Astrocyte (in vitro differentiated cells and primary cell): ENCODE results near the gene PEMT. TPM values are rescaled to one million over a fixed set of nuclear protein-coding genes. Genes with fewer than 3 reads are reported as not detected.

Source experiments
- DNase-seq: peaks from one replicate; pipeline ENCODE4 v3.0.0-alpha.2; 2010; ENCODE audit warnings: low read depth
- FAIRE-seq: peaks from 2 replicates; lab custom pipeline; 2011; peaks lifted over from hg19 to GRCh38; lab: Jason Lieb, UNC
- H2AFZ ChIP-seq: 2 replicates; pipeline ENCODE4 v1.6.0; 2012; ENCODE audit warnings: low read depth, low read length, inconsistent platforms
- H3K27ac ChIP-seq: 2 replicates; pipeline ENCODE4 v1.5.1; 2011; ENCODE audit warnings: low read depth, low read length, inconsistent platforms
- H3K27me3 ChIP-seq: 2 replicates; pipeline ENCODE4 v1.6.0; 2011; ENCODE audit warnings: low read length, inconsistent platforms; ENCODE audit not compliant: insufficient read depth
- H3K36me3 ChIP-seq: 2 replicates; pipeline ENCODE4 v1.5.1; 2011; ENCODE audit warnings: low read length, inconsistent platforms; ENCODE audit not compliant: insufficient read depth
- H3K4me1 ChIP-seq: 2 replicates; pipeline ENCODE4 v1.5.1; 2011; ENCODE audit warnings: low read length, inconsistent platforms; ENCODE audit not compliant: insufficient read depth
- H3K4me2 ChIP-seq: 2 replicates; pipeline ENCODE4 v1.6.0; 2012; ENCODE audit warnings: low read length, inconsistent platforms
- H3K4me3 ChIP-seq: 2 replicates; pipeline ENCODE4 v1.5.1; 2011; ENCODE audit warnings: low read depth, mild to moderate bottlenecking, low read length, inconsistent platforms; ENCODE audit not compliant: insufficient read depth
- H3K79me2 ChIP-seq: 2 replicates; pipeline ENCODE4 v1.6.0; 2012; ENCODE audit warnings: mild to moderate bottlenecking, low read length, inconsistent platforms; ENCODE audit not compliant: insufficient read depth
- H3K9ac ChIP-seq: 2 replicates; pipeline ENCODE4 v1.6.0; 2012; ENCODE audit warnings: mild to moderate bottlenecking, low read length, inconsistent platforms
- H3K9me3 ChIP-seq: 2 replicates; pipeline ENCODE4 v1.5.1; 2012; ENCODE audit warnings: low read depth, mild to moderate bottlenecking, low read length, inconsistent platforms; ENCODE audit not compliant: insufficient read depth
- H4K20me1 ChIP-seq: 2 replicates; pipeline ENCODE4 v1.6.0; 2012; ENCODE audit warnings: low read length, inconsistent platforms; ENCODE audit not compliant: insufficient read depth
- H3K27ac Mint-ChIP-seq: one replicate; pipeline ENCODE4 v1.8.0; 2021; ENCODE audit warnings: mild to moderate bottlenecking, mixed read lengths; ENCODE audit not compliant: unreplicated experiment
- H3K27me3 Mint-ChIP-seq: one replicate; pipeline ENCODE4 v1.8.0; 2021; ENCODE audit warnings: low read depth, mixed read lengths; ENCODE audit not compliant: unreplicated experiment
- H3K36me3 Mint-ChIP-seq: one replicate; pipeline ENCODE4 v1.8.0; 2021; ENCODE audit warnings: low read depth, mixed read lengths; ENCODE audit not compliant: unreplicated experiment
- H3K4me1 Mint-ChIP-seq: one replicate; pipeline ENCODE4 v1.8.0; 2021; ENCODE audit warnings: low read depth, mixed read lengths; ENCODE audit not compliant: unreplicated experiment
- H3K4me3 Mint-ChIP-seq: one replicate; pipeline ENCODE4 v1.8.0; 2021; ENCODE audit warnings: mild to moderate bottlenecking, moderate library complexity, mixed read lengths; ENCODE audit not compliant: unreplicated experiment
- H3K9me3 Mint-ChIP-seq: one replicate; pipeline ENCODE4 v1.8.0; 2021; ENCODE audit warnings: mild to moderate bottlenecking, mixed read lengths; ENCODE audit not compliant: unreplicated experiment
- EZH2 ChIP-seq: IDR thresholded peaks from 2 replicates; pipeline ENCODE4 v1.6.1; 2012; ENCODE audit warnings: mild to moderate bottlenecking, low read length, inconsistent platforms; ENCODE audit not compliant: insufficient read depth
- total RNA-seq: library from RNA; stranded (reverse); gene quantifications from 2 replicates; pipeline ENCODE4 v1.2.1, GENCODE V29; 2021
- TF ChIP-seq, protein P1 (sequence below): IDR thresholded peaks from 2 replicates; pipeline ENCODE4 v1.5.1; 2011; ENCODE audit warnings: low read depth, mild to moderate bottlenecking, inconsistent platforms, low read length, moderate library complexity; ENCODE audit not compliant: insufficient read depth

Gene PEMT
- total RNA-seq, 1 donor from 2014 or later, result 19.5 TPM

DNA sequence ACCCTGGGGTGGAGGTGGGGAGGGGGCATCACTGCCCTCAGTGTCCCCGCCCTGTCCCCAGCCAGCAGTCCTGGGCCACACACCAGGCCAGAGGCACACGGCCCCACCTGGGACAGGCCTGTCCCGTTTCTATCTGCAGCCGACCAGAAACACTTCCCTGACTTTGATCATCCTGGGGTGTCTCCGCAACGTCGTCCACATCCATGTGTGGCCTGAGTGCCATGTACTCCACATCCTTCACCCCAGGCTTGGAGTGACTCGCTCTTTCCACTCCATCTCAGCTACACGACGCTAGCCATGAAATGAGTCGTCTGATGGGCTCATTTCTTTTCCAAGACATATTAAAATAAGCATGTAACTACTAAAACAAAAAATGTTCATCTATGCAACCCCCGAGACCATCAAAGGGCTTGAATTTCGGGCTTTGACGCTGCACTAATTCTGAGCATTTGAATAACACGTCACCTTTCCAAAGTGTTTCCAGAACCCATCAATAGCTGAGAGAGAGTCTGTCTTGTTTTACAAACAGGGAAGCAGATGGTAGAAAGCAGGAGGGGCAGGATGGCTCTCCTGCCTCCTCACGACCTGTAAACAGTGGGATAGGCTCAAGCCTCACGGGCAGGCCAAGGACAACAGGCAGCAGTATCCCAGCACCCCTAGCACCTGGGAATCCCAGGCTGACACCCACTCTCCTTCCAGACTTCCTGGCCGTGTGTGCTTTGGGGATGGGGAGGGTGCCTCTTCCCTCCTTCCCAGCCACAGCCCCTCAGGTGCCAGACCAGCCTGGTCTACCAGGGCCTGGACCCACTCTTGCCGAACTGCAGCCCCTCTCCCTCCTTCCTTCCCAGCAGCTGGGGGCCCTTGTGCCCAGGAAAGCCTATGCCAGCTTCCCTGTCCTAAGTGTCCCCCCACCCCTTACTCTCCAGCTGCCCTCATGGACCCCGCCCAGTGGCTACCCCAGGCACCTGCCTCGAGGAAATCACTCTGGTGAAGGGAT lies 75.3 kb downstream of the PEMT start:
- Mint-ChIP-seq H3K27ac (peak overlapping the region; percentile 42), H3K4me1 (peaks cover 21% of the 10 kb centered on the region), H3K27me3 (peaks cover 21% of the 10 kb centered on the region), H3K9me3 (no peaks in the 10 kb centered on the region), H3K4me3 (no peak overlapping the region), H3K36me3 (peaks cover 3% of the 10 kb centered on the region)
- H4K20me1 ChIP-seq, result peaks cover 52% of the 10 kb centered on the region
- H3K4me3 ChIP-seq, result no peak overlapping the region
- no peak for FAIRE-seq
- H3K4me2 ChIP-seq, result peak overlapping the region; percentile 43
- TF ChIP-seq, protein P1, sequence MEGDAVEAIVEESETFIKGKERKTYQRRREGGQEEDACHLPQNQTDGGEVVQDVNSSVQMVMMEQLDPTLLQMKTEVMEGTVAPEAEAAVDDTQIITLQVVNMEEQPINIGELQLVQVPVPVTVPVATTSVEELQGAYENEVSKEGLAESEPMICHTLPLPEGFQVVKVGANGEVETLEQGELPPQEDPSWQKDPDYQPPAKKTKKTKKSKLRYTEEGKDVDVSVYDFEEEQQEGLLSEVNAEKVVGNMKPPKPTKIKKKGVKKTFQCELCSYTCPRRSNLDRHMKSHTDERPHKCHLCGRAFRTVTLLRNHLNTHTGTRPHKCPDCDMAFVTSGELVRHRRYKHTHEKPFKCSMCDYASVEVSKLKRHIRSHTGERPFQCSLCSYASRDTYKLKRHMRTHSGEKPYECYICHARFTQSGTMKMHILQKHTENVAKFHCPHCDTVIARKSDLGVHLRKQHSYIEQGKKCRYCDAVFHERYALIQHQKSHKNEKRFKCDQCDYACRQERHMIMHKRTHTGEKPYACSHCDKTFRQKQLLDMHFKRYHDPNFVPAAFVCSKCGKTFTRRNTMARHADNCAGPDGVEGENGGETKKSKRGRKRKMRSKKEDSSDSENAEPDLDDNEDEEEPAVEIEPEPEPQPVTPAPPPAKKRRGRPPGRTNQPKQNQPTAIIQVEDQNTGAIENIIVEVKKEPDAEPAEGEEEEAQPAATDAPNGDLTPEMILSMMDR, result no peak
- no peak for TF ChIP-seq EZH2
- H3K27ac ChIP-seq, result peak overlapping the region; percentile 76
- peaks cover 29% of the 10 kb centered on the region for H3K4me1 ChIP-seq
- no peak overlapping the region for H2AFZ ChIP-seq
- H3K36me3 ChIP-seq, result no peaks in the 10 kb centered on the region
- no peaks in the 10 kb centered on the region for H3K79me2 ChIP-seq
- H3K9me3 ChIP-seq, result no peaks in the 10 kb centered on the region
- no peaks in the 10 kb centered on the region for H3K27me3 ChIP-seq
- DNase-seq, result peak; percentile 79
- peak overlapping the region; percentile 38 for H3K9ac ChIP-seq

DNA sequence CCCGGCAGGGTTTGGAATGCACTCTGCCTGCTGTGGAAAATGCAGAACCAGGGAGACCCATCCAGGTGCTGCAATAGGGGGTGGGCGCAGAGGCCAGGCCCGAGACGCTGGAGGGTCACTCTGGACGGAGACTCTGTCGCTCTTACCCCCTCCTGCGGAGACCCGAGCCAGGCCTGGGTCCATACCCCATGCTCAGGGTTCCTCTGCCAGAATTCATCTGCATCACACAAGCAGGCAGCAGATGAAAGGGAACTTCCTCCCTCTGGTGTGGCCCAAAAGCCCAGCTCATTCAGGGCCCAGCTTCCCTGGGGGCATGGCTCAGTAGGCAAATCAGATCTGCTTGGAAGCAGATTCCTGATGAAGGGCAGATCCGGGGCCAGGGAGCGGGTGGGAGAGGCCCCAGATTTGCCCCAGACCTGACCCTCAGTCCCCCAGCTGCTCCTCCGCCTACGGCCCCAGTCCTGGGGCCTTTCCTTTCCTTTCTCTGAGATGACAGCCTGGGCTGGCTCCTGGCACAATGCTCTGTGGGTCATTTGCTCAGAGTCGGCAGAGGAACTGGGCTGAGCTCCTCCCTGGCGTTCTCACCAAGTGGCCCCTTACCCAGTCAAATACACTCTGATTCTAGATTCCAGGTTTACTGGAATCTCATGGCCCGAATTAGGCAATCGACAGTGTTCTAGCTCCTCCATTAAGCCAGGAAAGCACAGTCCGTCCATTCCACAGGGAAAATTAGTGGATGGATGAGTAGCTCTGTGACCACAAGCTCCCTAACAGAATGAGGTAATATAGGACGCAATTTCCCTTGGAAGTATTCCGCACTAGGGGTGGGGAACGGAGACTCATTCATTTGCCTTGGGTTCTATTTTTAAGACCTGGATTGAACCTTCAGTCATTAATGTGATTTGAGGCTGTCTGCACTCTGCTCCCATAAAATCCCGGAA lies 76.2 kb downstream of the PEMT start:
- no peaks in the 10 kb centered on the region for H3K27me3 ChIP-seq
- DNase-seq, result peak; percentile 94
- peak overlapping the region; percentile 56 for H3K9ac ChIP-seq
- no peak overlapping the region for H3K4me3 ChIP-seq
- Mint-ChIP-seq H3K4me1 (peaks cover 21% of the 10 kb centered on the region), H3K4me3 (no peak overlapping the region), H3K36me3 (peaks cover 3% of the 10 kb centered on the region), H3K9me3 (no peaks in the 10 kb centered on the region), H3K27ac (no peak overlapping the region), H3K27me3 (peaks cover 18% of the 10 kb centered on the region)
- H3K27ac ChIP-seq, result peak overlapping the region; percentile 76
- H2AFZ ChIP-seq, result no peak overlapping the region
- no peak for TF ChIP-seq EZH2
- TF ChIP-seq, protein P1, result no peak
- no peak for FAIRE-seq
- H3K9me3 ChIP-seq, result no peaks in the 10 kb centered on the region
- peaks cover 62% of the 10 kb centered on the region for H4K20me1 ChIP-seq
- H3K4me2 ChIP-seq, result peak overlapping the region; percentile 43
- peaks cover 29% of the 10 kb centered on the region for H3K4me1 ChIP-seq
- no peaks in the 10 kb centered on the region for H3K79me2 ChIP-seq
- no peaks in the 10 kb centered on the region for H3K36me3 ChIP-seq
